SH-SY5Y (cell line): ENCODE data around the gene SIPA1L3.

Source experiments
- GATA2 ChIP-seq: IDR thresholded peaks from 2 replicates; pipeline ENCODE4 v1.6.1; 2011; ENCODE audit warnings: mild to moderate bottlenecking, low read depth, low read length
- GATA3 ChIP-seq: IDR thresholded peaks from 2 replicates; pipeline ENCODE4 v1.6.1; 2011; ENCODE audit warnings: low read depth, mild to moderate bottlenecking, low read length, moderate library complexity

Gene SIPA1L3

GRCh38 chr19:37988758-37989635 is 82.0 kb downstream of the SIPA1L3 start:
- TF ChIP-seq GATA2 (no peak), GATA3 (no peak)

- TF ChIP-seq GATA3, result no peak
- no peak for TF ChIP-seq GATA2
These were observed 82.8 kb downstream of the SIPA1L3 start for GRCh38 chr19:37989855-37990254.

- no peak for TF ChIP-seq GATA3
- TF ChIP-seq GATA2, result no peak
These were observed 83.4 kb downstream of the SIPA1L3 start for GRCh38 chr19:37990362-37990761.

- TF ChIP-seq GATA3 (no peak), GATA2 (no peak)
These were observed 84.3 kb downstream of the SIPA1L3 start for GRCh38 chr19:37991176-37991835.

GRCh38 chr19:37991841-37992248 is 84.8 kb downstream of the SIPA1L3 start:
- TF ChIP-seq GATA2 (no peak), GATA3 (no peak)

GRCh38 chr19:37992761-37993160 is 85.8 kb downstream of the SIPA1L3 start:
- TF ChIP-seq GATA2 (no peak), GATA3 (no peak)

GRCh38 chr19:37994823-37995130 is 87.8 kb downstream of the SIPA1L3 start:
- TF ChIP-seq GATA2, result no peak

GRCh38 chr19:37995346-37995745 is 88.3 kb downstream of the SIPA1L3 start:
- TF ChIP-seq GATA2 (no peak), GATA3 (no peak)

- TF ChIP-seq GATA3 (no peak), GATA2 (no peak)
These were observed 90.9 kb downstream of the SIPA1L3 start for GRCh38 chr19:37997911-37998344.

- TF ChIP-seq GATA3 (no peak), GATA2 (no peak)
These were observed 91.8 kb downstream of the SIPA1L3 start for GRCh38 chr19:37998801-37999308.

- TF ChIP-seq GATA3 (no peak), GATA2 (no peak)
These were observed 92.6 kb downstream of the SIPA1L3 start for GRCh38 chr19:37999309-38000213.

- no peak for TF ChIP-seq GATA3
- TF ChIP-seq GATA2, result no peak
These were observed 94.3 kb downstream of the SIPA1L3 start for GRCh38 chr19:38001158-38001781.

GRCh38 chr19:38003438-38004185 is 96.6 kb downstream of the SIPA1L3 start:
- TF ChIP-seq GATA2 (no peak), GATA3 (no peak)

- TF ChIP-seq GATA2, result no peak
- TF ChIP-seq GATA3, result no peak
These were observed 97.1 kb downstream of the SIPA1L3 start for GRCh38 chr19:38004186-38004520.
